ENCODE measurements around the gene TOB2. TPM values are rescaled to one million over a fixed set of nuclear protein-coding genes. Genes with fewer than 3 reads are reported as not detected.

The TOB2 gene
- total RNA-seq, 1 donor = 29.0 TPM

- Histone ChIP-seq H3K27ac (ENCODE audit: low read depth, low read length) (no peak overlapping the region), H3K4me3 (ENCODE audit: insufficient read depth, low read length) (no peak overlapping the region), H3K79me2 (ENCODE audit: insufficient read depth, low read length) (peaks cover 89% of the 10 kb centered on the region), H4K20me1 (ENCODE audit: insufficient read depth, low read length) (peaks cover 56% of the 10 kb centered on the region), H3K36me3 (ENCODE audit: insufficient read depth, low read length) (peaks cover 2% of the 10 kb centered on the region), H2AFZ (ENCODE audit: low read length) (no peak overlapping the region), H3K27me3 (ENCODE audit: insufficient read depth, low read length) (no peaks in the 10 kb centered on the region), H3K4me2 (ENCODE audit: insufficient read depth, low read length) (no peak overlapping the region), H3K9me3 (ENCODE audit: low read depth, low read length) (no peaks in the 10 kb centered on the region), H3K4me1 (ENCODE audit: insufficient read depth, low read length) (peaks cover 13% of the 10 kb centered on the region)
- no peak for DNase-seq (ENCODE audit: insufficient read length, low spot score, missing footprints)
- TF ChIP-seq CTCF (IDR thresholded peaks at IDR 0.05; ENCODE audit: extremely low read depth, low read depth, low read length) = no peak
Measured at GRCh38 chr22:41488076-41488475, 41.5 kb upstream of the TOB2 start.

- Histone ChIP-seq H3K36me3 (ENCODE audit: insufficient read depth, low read length) (no peaks in the 10 kb centered on the region), H3K79me2 (ENCODE audit: insufficient read depth, low read length) (peaks cover 83% of the 10 kb centered on the region), H4K20me1 (ENCODE audit: insufficient read depth, low read length) (peaks cover 64% of the 10 kb centered on the region), H2AFZ (ENCODE audit: low read length) (no peak overlapping the region), H3K4me3 (ENCODE audit: insufficient read depth, low read length) (no peak overlapping the region), H3K27ac (ENCODE audit: low read depth, low read length) (no peak overlapping the region), H3K4me2 (ENCODE audit: insufficient read depth, low read length) (no peak overlapping the region), H3K9me3 (ENCODE audit: low read depth, low read length) (no peaks in the 10 kb centered on the region), H3K4me1 (ENCODE audit: insufficient read depth, low read length) (peaks cover 21% of the 10 kb centered on the region), H3K27me3 (ENCODE audit: insufficient read depth, low read length) (no peaks in the 10 kb centered on the region)
- DNase-seq (ENCODE audit: insufficient read length, low spot score, missing footprints) = no peak
- no peak for TF ChIP-seq CTCF (IDR thresholded peaks at IDR 0.05; ENCODE audit: extremely low read depth, low read depth, low read length)
Measured at GRCh38 chr22:41487037-41487935, 40.7 kb upstream of the TOB2 start.

GRCh38 chr22:41485033-41485432, 38.4 kb upstream of the TOB2 start:
- no peaks in the 10 kb centered on the region for H3K27me3 ChIP-seq (ENCODE audit: insufficient read depth, low read length)
- no peaks in the 10 kb centered on the region for H3K36me3 ChIP-seq (ENCODE audit: insufficient read depth, low read length)
- peaks cover 80% of the 10 kb centered on the region for H3K79me2 ChIP-seq (ENCODE audit: insufficient read depth, low read length)
- no peak overlapping the region for H3K27ac ChIP-seq (ENCODE audit: low read depth, low read length)
- no peak overlapping the region for H3K4me3 ChIP-seq (ENCODE audit: insufficient read depth, low read length)
- no peaks in the 10 kb centered on the region for H3K9me3 ChIP-seq (ENCODE audit: low read depth, low read length)
- H3K4me1 ChIP-seq (ENCODE audit: insufficient read depth, low read length) = peaks cover 39% of the 10 kb centered on the region
- no peak for TF ChIP-seq CTCF (IDR thresholded peaks at IDR 0.05; ENCODE audit: extremely low read depth, low read depth, low read length)
- no peak for DNase-seq (ENCODE audit: insufficient read length, low spot score, missing footprints)
- H2AFZ ChIP-seq (ENCODE audit: low read length) = no peak overlapping the region
- H4K20me1 ChIP-seq (ENCODE audit: insufficient read depth, low read length) = peaks cover 71% of the 10 kb centered on the region
- H3K4me2 ChIP-seq (ENCODE audit: insufficient read depth, low read length) = no peak overlapping the region

- peak overlapping the region; percentile 11 for H3K4me3 ChIP-seq (ENCODE audit: insufficient read depth, low read length)
- no peaks in the 10 kb centered on the region for H3K27me3 ChIP-seq (ENCODE audit: insufficient read depth, low read length)
- H3K4me1 ChIP-seq (ENCODE audit: insufficient read depth, low read length) = peaks cover 53% of the 10 kb centered on the region
- no peaks in the 10 kb centered on the region for H3K36me3 ChIP-seq (ENCODE audit: insufficient read depth, low read length)
- DNase-seq (ENCODE audit: insufficient read length, low spot score, missing footprints) = peak; percentile 78
- H3K27ac ChIP-seq (ENCODE audit: low read depth, low read length) = peak overlapping the region; percentile 85
- peak overlapping the region; percentile 64 for H3K4me2 ChIP-seq (ENCODE audit: insufficient read depth, low read length)
- peaks cover 75% of the 10 kb centered on the region for H3K79me2 ChIP-seq (ENCODE audit: insufficient read depth, low read length)
- no peaks in the 10 kb centered on the region for H3K9me3 ChIP-seq (ENCODE audit: low read depth, low read length)
- no peak for TF ChIP-seq CTCF (IDR thresholded peaks at IDR 0.05; ENCODE audit: extremely low read depth, low read depth, low read length)
- H2AFZ ChIP-seq (ENCODE audit: low read length) = no peak overlapping the region
- peaks cover 61% of the 10 kb centered on the region for H4K20me1 ChIP-seq (ENCODE audit: insufficient read depth, low read length)
Measured at GRCh38 chr22:41482319-41482935, 35.8 kb upstream of the TOB2 start.
